GM12878 (cell line): ENCODE results near the gene PPEF1. TPM values are rescaled to one million over a fixed set of nuclear protein-coding genes. Genes with fewer than 3 reads are reported as not detected.

Experiments
- FOXK2 ChIP-seq: fragments of 450-650 bp; IDR thresholded peaks from 2 replicates; pipeline ENCODE4 v1.6.1; 2017; ENCODE audit warnings: mild to moderate bottlenecking, moderate library complexity
- LARP7 ChIP-seq: fragments of 450-650 bp; IDR thresholded peaks from 2 replicates; pipeline ENCODE4 v1.6.1; 2017; ENCODE audit warnings: mild to moderate bottlenecking
- NFYB ChIP-seq: IDR thresholded peaks from 2 replicates; pipeline ENCODE4 v1.6.1; 2011; ENCODE audit warnings: low read depth, mild to moderate bottlenecking, low read length, improper control_type of control experiment, moderate library complexity; ENCODE audit not compliant: insufficient read depth
- POLR2AphosphoS2 ChIP-seq: IDR thresholded peaks from 2 replicates; pipeline ENCODE4 v1.6.1; 2011; ENCODE audit warnings: low read depth, mild to moderate bottlenecking, low read length, improper control_type of control experiment, moderate library complexity
- RFX5 ChIP-seq: IDR thresholded peaks from 2 replicates; pipeline ENCODE4 v1.6.1; 2011; ENCODE audit warnings: low read depth, low read length, improper control_type of control experiment
- polyA plus RNA-seq, 11 experiments: library from polyadenylated mRNA; depleted of rRNA in 4 of 11; unstranded in 6 of 11; stranded (reverse) in 5 of 11; fragments of >200 nt; fragmentation: Nextera tagmentation in 4 of 11; fragmentation: Illumina TruSeq in 1 of 11; extraction: Ambion mirVana in 4 of 11; extraction: Trizol in 1 of 11; gene quantifications; 1 replicate in 1 of 11; 2 replicates in 10 of 11; pipeline versions ENCODE4 v1.2.1 to v1.2.3, GENCODE V29; 2011 to 2016; ENCODE audit warnings: inconsistent platforms in 2 of 11, missing spikeins in 2 of 11, low read depth in 1 of 11
- total RNA-seq, 4 experiments: library from RNA; depleted of rRNA in 3 of 4; stranded (reverse); fragments of >200 nt in 3 of 4; fragmentation: Illumina TruSeq in 1 of 4; extraction: Trizol in 1 of 4; gene quantifications; 2 replicates each; pipeline versions ENCODE4 v1.2.1 to v1.2.3, GENCODE V29; 2013 to 2021
- TF ChIP-seq, protein P1 (sequence below): fragments of 450-650 bp; IDR thresholded peaks from 2 replicates; pipeline ENCODE4 v1.6.1; 2016; ENCODE audit warnings: mild to moderate bottlenecking
- TF ChIP-seq, protein P2 (sequence below): IDR thresholded peaks from 2 replicates; pipeline ENCODE4 v1.6.1; 2012; ENCODE audit warnings: low read depth, low read length, improper control_type of control experiment
- TF ChIP-seq, protein P3 (sequence below): fragments of 450-650 bp; formaldehyde crosslinking; IDR thresholded peaks from 2 replicates; pipeline ENCODE4 v1.5.0; 2022; ENCODE audit warnings: mild to moderate bottlenecking, missing genetic modification characterization

Gene PPEF1
- total and polyA plus RNA-seq, 10 of the 15 experiments (the other 5 are each of a cell fraction or from before 2014, with no cell fraction given) = 0.24 to 2.2 (median 0.50) TPM

DNA sequence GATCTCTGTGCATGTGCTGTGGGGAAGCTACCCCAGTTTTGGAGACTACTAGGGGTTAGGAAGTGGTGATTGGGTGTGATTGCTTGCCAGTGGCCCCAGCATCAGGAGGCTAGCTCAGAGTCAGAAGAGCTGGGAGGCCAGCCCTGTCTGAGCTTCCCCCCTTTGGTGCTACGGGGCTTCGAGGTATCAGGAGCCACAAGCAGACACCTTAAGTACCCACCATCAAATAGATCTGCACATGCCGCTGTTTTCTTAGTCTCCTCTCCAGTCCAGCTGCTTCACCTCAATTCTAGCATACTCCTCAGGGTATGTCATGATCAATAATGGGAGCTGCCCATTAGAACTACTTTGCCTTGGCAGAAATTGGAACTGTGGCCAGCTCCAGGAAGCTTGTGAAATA lies 10.8 kb upstream of the PPEF1 start (continued):
- TF ChIP-seq, protein P1, sequence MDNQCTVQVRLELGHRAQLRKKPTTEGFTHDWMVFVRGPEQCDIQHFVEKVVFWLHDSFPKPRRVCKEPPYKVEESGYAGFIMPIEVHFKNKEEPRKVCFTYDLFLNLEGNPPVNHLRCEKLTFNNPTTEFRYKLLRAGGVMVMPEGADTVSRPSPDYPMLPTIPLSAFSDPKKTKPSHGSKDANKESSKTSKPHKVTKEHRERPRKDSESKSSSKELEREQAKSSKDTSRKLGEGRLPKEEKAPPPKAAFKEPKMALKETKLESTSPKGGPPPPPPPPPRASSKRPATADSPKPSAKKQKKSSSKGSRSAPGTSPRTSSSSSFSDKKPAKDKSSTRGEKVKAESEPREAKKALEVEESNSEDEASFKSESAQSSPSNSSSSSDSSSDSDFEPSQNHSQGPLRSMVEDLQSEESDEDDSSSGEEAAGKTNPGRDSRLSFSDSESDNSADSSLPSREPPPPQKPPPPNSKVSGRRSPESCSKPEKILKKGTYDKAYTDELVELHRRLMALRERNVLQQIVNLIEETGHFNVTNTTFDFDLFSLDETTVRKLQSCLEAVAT = no peak
- TF ChIP-seq FOXK2 = no peak
- no peak for TF ChIP-seq POLR2AphosphoS2
- TF ChIP-seq NFYB = no peak
- TF ChIP-seq, protein P2, sequence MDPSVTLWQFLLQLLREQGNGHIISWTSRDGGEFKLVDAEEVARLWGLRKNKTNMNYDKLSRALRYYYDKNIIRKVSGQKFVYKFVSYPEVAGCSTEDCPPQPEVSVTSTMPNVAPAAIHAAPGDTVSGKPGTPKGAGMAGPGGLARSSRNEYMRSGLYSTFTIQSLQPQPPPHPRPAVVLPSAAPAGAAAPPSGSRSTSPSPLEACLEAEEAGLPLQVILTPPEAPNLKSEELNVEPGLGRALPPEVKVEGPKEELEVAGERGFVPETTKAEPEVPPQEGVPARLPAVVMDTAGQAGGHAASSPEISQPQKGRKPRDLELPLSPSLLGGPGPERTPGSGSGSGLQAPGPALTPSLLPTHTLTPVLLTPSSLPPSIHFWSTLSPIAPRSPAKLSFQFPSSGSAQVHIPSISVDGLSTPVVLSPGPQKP = no peak
- no peak for TF ChIP-seq RFX5
- TF ChIP-seq, protein P3, sequence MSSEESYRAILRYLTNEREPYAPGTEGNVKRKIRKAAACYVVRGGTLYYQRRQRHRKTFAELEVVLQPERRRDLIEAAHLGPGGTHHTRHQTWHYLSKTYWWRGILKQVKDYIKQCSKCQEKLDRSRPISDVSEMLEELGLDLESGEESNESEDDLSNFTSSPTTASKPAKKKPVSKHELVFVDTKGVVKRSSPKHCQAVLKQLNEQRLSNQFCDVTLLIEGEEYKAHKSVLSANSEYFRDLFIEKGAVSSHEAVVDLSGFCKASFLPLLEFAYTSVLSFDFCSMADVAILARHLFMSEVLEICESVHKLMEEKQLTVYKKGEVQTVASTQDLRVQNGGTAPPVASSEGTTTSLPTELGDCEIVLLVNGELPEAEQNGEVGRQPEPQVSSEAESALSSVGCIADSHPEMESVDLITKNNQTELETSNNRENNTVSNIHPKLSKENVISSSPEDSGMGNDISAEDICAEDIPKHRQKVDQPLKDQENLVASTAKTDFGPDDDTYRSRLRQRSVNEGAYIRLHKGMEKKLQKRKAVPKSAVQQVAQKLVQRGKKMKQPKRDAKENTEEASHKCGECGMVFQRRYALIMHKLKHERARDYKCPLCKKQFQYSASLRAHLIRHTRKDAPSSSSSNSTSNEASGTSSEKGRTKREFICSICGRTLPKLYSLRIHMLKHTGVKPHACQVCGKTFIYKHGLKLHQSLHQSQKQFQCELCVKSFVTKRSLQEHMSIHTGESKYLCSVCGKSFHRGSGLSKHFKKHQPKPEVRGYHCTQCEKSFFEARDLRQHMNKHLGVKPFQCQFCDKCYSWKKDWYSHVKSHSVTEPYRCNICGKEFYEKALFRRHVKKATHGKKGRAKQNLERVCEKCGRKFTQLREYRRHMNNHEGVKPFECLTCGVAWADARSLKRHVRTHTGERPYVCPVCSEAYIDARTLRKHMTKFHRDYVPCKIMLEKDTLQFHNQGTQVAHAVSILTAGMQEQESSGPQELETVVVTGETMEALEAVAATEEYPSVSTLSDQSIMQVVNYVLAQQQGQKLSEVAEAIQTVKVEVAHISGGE (CRISPR knock-in tag) = no peak
- TF ChIP-seq LARP7 = no peak
